GM13976 (cell line): ENCODE data around the gene FGB.

Experiments used
- DNase-seq: peaks from one replicate; pipeline ENCODE4 v3.0.0; 2012; ENCODE audit warnings: low spot score
- CTCF ChIP-seq: IDR thresholded peaks from 2 replicates; pipeline ENCODE4 v1.5.1; 2012; ENCODE audit warnings: borderline replicate concordance, mild to moderate bottlenecking; ENCODE audit not compliant: insufficient read depth; ENCODE audit errors: extremely low read depth, missing control alignments, control extremely low read depth
- in situ Hi-C: fragments of 300-500 bp; cut with MboI; formaldehyde crosslinking; loops from one replicate; pipeline ENCODE4 v1.12.0; 2022; ENCODE audit warnings: low sequenced_read_pairs, mixed read lengths, inconsistent platforms; ENCODE audit not compliant: unreplicated experiment

Gene FGB

GRCh38 chr4:154573190-154573870 is 10.5 kb downstream of the FGB start:
- in situ Hi-C loops = no loop called here
- TF ChIP-seq CTCF = no peak
- DNase-seq = no peak

GRCh38 chr4:154574311-154574710 is 11.5 kb downstream of the FGB start:
- in situ Hi-C loops = no loop called here
- no peak for DNase-seq
- TF ChIP-seq CTCF = no peak

GRCh38 chr4:154577324-154577723 is 14.5 kb downstream of the FGB start:
- in situ Hi-C loops = no loop called here
- no peak for TF ChIP-seq CTCF
- no peak for DNase-seq

GRCh38 chr4:154578919-154579318 is 16.1 kb downstream of the FGB start:
- TF ChIP-seq CTCF = no peak
- DNase-seq = no peak
- in situ Hi-C loops = no loop called here

GRCh38 chr4:154579927-154580326 is 17.1 kb downstream of the FGB start:
- in situ Hi-C loops = no loop called here
- TF ChIP-seq CTCF = no peak
- DNase-seq = no peak

- in situ Hi-C loops = no loop called here
- DNase-seq = no peak
- TF ChIP-seq CTCF = no peak
Measured at GRCh38 chr4:154582723-154583122, 19.9 kb downstream of the FGB start.
